ENCODE measurements around the gene CLRN1. TPM values are rescaled to one million over a fixed set of nuclear protein-coding genes. Genes with fewer than 3 reads are reported as not detected.

Gene CLRN1
- total and polyA plus RNA-seq, 9 of the 15 experiments (the other 6 are each of a cell fraction or from before 2014, with no cell fraction given), result not detected

DNA sequence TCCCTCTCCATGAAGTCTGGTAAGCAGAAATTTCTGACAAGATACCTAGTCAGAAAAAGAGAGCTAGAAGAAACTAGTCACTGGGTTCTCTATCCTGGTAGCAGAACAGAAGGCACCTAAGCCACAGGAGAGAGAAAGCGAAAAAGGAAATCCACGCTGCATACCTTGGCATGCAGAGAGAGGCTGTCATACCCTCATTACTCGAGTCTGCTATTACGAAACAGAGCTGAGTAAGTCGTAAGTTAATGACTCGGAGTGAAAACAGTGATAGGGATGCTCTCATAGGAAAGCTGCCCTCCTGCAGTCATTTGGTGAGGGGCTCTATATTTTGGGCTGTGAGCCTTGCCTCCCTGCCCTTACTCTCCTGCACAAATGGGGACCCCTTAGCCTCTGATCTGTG is 16.2 kb downstream of the CLRN1 start:
- no peaks in the 10 kb centered on the region for H3K36me3 ChIP-seq (ENCODE audit: control insufficient read depth, insufficient read depth, low read length)
- no peak for TF ChIP-seq RFX1 (IDR thresholded peaks at IDR 0.05)
- no peak overlapping the region for H3K27ac ChIP-seq (ENCODE audit: extremely low read depth, low read depth, low read length)
- no peaks in the 10 kb centered on the region for H3K4me1 ChIP-seq (replicated peaks in 1 of 2; ENCODE audit: control insufficient read depth in 2 of 2, insufficient read depth in 2 of 2, low read length in 2 of 2)
- ATAC-seq (no peak), DNase-seq (ENCODE audit: extremely low read depth in 1 of 4, low spot score in 3 of 4) (no peak), FAIRE-seq (no peak)
- intact Hi-C loops (cut with micrococcal nuclease) (no loop called here), in situ Hi-C loops (cut with MboI) (no loop called here)
- H3K4me3 ChIP-seq, result no peak overlapping the region
- H2AFZ ChIP-seq (ENCODE audit: low read depth, low read length), result no peak overlapping the region
- H4K20me1 ChIP-seq (replicated peaks; ENCODE audit: control insufficient read depth, insufficient read depth, low read length), result no peaks in the 10 kb centered on the region
- BruUV-seq (replicated peaks), result no TSS peak
- peaks cover 2 to 16% of the 10 kb centered on the region in 2 experiments; a peak in 4 of 5 replicates for H3K27me3 ChIP-seq (ENCODE audit: control insufficient read depth in 2 of 2, insufficient read depth in 2 of 2, low read length in 2 of 2)
- no peak overlapping the region for H3K4me2 ChIP-seq (ENCODE audit: insufficient read depth, low read length)
- H3K9ac ChIP-seq (ENCODE audit: insufficient read depth in 1 of 2, low read depth in 2 of 2, low read length in 2 of 2), result no peak overlapping the region
- H3K9me1 ChIP-seq (ENCODE audit: control insufficient read depth, insufficient read depth, low read length), result no peaks in the 10 kb centered on the region
- ChIA-PET POLR2A (no interaction called here), CTCF (ENCODE audit: low intra/inter-chr PET ratio) (no interaction called here)
- 1% methylated on average over 6 of the region's 6 CpGs for WGBS (ENCODE audit: insufficient coverage, low coverage, missing lambda C conversion rate)
- H3K79me2 ChIP-seq (ENCODE audit: control insufficient read depth, insufficient read depth, low read length), result no peaks in the 10 kb centered on the region
- H3K9me3 ChIP-seq (replicated peaks; ENCODE audit: control insufficient read depth, insufficient read depth, low read depth, low read length), result no peaks in the 10 kb centered on the region

DNA sequence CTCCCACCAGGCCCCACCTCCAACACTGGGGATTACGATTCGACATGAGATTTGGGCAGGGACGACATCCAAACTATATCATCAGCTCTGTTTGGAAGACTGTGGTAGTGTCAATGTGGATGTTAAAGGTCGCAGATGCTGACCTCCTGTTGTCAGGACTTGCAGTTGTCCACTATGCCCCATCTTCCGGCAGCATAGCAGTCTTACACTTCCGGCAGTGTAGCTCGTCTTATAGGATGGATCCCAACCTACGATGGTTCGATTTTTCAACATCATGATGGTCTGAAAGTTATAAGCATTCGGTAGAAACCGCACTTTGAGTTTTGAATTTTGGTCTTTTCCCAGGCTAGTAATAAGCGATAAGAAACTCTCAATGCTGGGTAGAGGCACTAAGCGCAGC is 20.6 kb downstream of the CLRN1 start:
- peak in 2 of 4 experiments; percentile 9 for DNase-seq (ENCODE audit: extremely low read depth in 1 of 4, low spot score in 3 of 4)
- no peaks in the 10 kb centered on the region for H3K9me3 ChIP-seq (replicated peaks; ENCODE audit: control insufficient read depth, insufficient read depth, low read depth, low read length)
- H3K4me1 ChIP-seq (replicated peaks in 1 of 2; ENCODE audit: control insufficient read depth in 2 of 2, insufficient read depth in 2 of 2, low read length in 2 of 2), result no peaks in the 10 kb centered on the region
- H3K36me3 ChIP-seq (ENCODE audit: control insufficient read depth, insufficient read depth, low read length), result no peaks in the 10 kb centered on the region
- no peak overlapping the region for H3K4me2 ChIP-seq (ENCODE audit: insufficient read depth, low read length)
- TF ChIP-seq ZNF780A (CRISPR knock-in tag; IDR thresholded peaks at IDR 0.05) (no peak), ETV1 (tag; conservative IDR thresholded peaks at IDR 0.05; ENCODE audit: low read depth) (peak; percentile 70), MECOM (CRISPR knock-in tag; IDR thresholded peaks at IDR 0.05) (no peak), GABPB1 (CRISPR knock-in tag; IDR thresholded peaks at IDR 0.05) (peak; percentile 20; the same call in 1 of the 2 replicates), GABPA (tag; conservative IDR thresholded peaks at IDR 0.05; ENCODE audit: low read depth) (peak; percentile 34)
- TF ChIP-seq, protein P1, sequence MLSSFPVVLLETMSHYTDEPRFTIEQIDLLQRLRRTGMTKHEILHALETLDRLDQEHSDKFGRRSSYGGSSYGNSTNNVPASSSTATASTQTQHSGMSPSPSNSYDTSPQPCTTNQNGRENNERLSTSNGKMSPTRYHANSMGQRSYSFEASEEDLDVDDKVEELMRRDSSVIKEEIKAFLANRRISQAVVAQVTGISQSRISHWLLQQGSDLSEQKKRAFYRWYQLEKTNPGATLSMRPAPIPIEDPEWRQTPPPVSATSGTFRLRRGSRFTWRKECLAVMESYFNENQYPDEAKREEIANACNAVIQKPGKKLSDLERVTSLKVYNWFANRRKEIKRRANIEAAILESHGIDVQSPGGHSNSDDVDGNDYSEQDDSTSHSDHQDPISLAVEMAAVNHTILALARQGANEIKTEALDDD (IDR thresholded peaks at IDR 0.05), result no peak
- TF ChIP-seq, protein P2, sequence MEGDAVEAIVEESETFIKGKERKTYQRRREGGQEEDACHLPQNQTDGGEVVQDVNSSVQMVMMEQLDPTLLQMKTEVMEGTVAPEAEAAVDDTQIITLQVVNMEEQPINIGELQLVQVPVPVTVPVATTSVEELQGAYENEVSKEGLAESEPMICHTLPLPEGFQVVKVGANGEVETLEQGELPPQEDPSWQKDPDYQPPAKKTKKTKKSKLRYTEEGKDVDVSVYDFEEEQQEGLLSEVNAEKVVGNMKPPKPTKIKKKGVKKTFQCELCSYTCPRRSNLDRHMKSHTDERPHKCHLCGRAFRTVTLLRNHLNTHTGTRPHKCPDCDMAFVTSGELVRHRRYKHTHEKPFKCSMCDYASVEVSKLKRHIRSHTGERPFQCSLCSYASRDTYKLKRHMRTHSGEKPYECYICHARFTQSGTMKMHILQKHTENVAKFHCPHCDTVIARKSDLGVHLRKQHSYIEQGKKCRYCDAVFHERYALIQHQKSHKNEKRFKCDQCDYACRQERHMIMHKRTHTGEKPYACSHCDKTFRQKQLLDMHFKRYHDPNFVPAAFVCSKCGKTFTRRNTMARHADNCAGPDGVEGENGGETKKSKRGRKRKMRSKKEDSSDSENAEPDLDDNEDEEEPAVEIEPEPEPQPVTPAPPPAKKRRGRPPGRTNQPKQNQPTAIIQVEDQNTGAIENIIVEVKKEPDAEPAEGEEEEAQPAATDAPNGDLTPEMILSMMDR (IDR thresholded peaks at IDR 0.05 in 2 of 3, conservative IDR thresholded peaks at IDR 0.05 in 1 of 3; ENCODE audit: insufficient read depth in 2 of 3, low read depth in 1 of 3, low read length in 3 of 3), result peak in 2 of 3 experiments; percentile 23 to 35; a peak in 2 of 6 replicates
- TF ChIP-seq, protein P3, sequence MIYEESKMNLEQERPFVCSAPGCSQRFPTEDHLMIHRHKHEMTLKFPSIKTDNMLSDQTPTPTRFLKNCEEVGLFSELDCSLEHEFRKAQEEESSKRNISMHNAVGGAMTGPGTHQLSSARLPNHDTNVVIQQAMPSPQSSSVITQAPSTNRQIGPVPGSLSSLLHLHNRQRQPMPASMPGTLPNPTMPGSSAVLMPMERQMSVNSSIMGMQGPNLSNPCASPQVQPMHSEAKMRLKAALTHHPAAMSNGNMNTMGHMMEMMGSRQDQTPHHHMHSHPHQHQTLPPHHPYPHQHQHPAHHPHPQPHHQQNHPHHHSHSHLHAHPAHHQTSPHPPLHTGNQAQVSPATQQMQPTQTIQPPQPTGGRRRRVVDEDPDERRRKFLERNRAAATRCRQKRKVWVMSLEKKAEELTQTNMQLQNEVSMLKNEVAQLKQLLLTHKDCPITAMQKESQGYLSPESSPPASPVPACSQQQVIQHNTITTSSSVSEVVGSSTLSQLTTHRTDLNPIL (CRISPR knock-in tag; IDR thresholded peaks at IDR 0.05), result no peak
- H3K27me3 ChIP-seq (ENCODE audit: control insufficient read depth in 2 of 2, insufficient read depth in 2 of 2, low read length in 2 of 2), result peaks cover 0 to 9% of the 10 kb centered on the region in 2 experiments; a peak in 4 of 5 replicates
- no peaks in the 10 kb centered on the region for H4K20me1 ChIP-seq (replicated peaks; ENCODE audit: control insufficient read depth, insufficient read depth, low read length)
- POLR2A ChIA-PET, result interaction anchor here (0.6 to 1.3 kb wide), 3 partner anchors 10 to 124 kb away, joined by 3 to 4 read pairs (median 3); partner anchors contain the start of gene CLRN1
- CTCF ChIA-PET (ENCODE audit: low intra/inter-chr PET ratio), result no interaction called here
- no peak overlapping the region for H3K4me3 ChIP-seq
- 7% methylated on average over 13 of the region's 13 CpGs for WGBS (ENCODE audit: insufficient coverage, low coverage, missing lambda C conversion rate)
- no TSS peak for BruUV-seq (replicated peaks)
- in situ Hi-C loops (cut with MboI) (no loop called here), intact Hi-C loops (cut with micrococcal nuclease) (no loop called here)
- ATAC-seq, result peak; percentile 76
- no peak for FAIRE-seq
- H2AFZ ChIP-seq (ENCODE audit: low read depth, low read length), result no peak overlapping the region
- no peaks in the 10 kb centered on the region for H3K9me1 ChIP-seq (ENCODE audit: control insufficient read depth, insufficient read depth, low read length)
- H3K9ac ChIP-seq (ENCODE audit: insufficient read depth in 1 of 2, low read depth in 2 of 2, low read length in 2 of 2), result no peak overlapping the region
- no peak overlapping the region for H3K27ac ChIP-seq (ENCODE audit: extremely low read depth, low read depth, low read length)
- H3K79me2 ChIP-seq (ENCODE audit: control insufficient read depth, insufficient read depth, low read length), result no peaks in the 10 kb centered on the region

All from K562 (cell line).